C4-2B (cell line): Measurements from ENCODE around the gene XXYLT1.

Experiments
- ZFX ChIP-seq: fragments of 450-650 bp; IDR thresholded peaks from 2 replicates; pipeline ENCODE4 v1.6.1; 2017
- TF ChIP-seq, protein P1 (sequence below): fragments of 450-650 bp; conservative IDR thresholded peaks from 2 replicates; pipeline ENCODE4 v1.5.1; 2017; ENCODE audit warnings: mild to moderate bottlenecking

DNA sequence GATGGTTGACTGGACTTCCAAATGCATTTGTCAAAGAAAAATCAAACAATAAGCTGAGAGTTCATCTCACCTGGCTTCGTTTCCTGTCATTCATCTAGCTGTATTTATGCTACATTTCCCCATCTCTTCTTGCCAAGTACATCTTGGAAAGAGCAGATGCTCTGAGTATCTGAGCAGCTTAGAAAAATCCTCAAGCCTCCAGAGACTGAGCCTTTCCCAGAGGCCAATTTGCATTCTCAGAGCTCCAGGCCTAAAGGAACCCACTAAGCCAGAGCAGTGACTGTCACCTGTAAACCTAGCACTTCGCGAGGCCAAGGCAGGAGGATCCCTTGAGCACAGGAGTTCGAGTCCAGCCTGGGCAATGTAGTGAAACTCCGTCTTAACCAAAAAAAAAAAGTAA, 100.5 kb downstream of the XXYLT1 start:
- TF ChIP-seq, protein P1, sequence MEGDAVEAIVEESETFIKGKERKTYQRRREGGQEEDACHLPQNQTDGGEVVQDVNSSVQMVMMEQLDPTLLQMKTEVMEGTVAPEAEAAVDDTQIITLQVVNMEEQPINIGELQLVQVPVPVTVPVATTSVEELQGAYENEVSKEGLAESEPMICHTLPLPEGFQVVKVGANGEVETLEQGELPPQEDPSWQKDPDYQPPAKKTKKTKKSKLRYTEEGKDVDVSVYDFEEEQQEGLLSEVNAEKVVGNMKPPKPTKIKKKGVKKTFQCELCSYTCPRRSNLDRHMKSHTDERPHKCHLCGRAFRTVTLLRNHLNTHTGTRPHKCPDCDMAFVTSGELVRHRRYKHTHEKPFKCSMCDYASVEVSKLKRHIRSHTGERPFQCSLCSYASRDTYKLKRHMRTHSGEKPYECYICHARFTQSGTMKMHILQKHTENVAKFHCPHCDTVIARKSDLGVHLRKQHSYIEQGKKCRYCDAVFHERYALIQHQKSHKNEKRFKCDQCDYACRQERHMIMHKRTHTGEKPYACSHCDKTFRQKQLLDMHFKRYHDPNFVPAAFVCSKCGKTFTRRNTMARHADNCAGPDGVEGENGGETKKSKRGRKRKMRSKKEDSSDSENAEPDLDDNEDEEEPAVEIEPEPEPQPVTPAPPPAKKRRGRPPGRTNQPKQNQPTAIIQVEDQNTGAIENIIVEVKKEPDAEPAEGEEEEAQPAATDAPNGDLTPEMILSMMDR: no peak
- TF ChIP-seq ZFX: no peak
